Esophagus mucosa (tissue), 1 donor: ENCODE measurements around the gene PROSER2. TPM values are rescaled to one million over a fixed set of nuclear protein-coding genes. Genes with fewer than 3 reads are reported as not detected.

ENCODE experiments used
- ATAC-seq: fragments of 200-7000 bp; cut with Tn5 transposase; one replicate; pipeline ENCODE4 v1.9.1; 2020
- total RNA-seq: library from RNA; stranded (reverse); gene quantifications from one replicate; pipeline ENCODE4 v1.2.4, GENCODE V29; 2023
- donor health status: DM: yes; HTN: yes; CAD: no.

Gene PROSER2
- total RNA-seq, 1 donor from 2014 or later = 10.1 TPM

GRCh38 chr10:11805792-11806191 lies 17.4 kb upstream of the PROSER2 start:
- ATAC-seq = no peak

GRCh38 chr10:11806706-11807105 lies 16.4 kb upstream of the PROSER2 start:
- no peak for ATAC-seq

- no peak for ATAC-seq
Measured at GRCh38 chr10:11808808-11809207, 14.3 kb upstream of the PROSER2 start.

GRCh38 chr10:11810313-11810766 lies 12.8 kb upstream of the PROSER2 start:
- peak; percentile 84 for ATAC-seq

GRCh38 chr10:11810973-11811372 lies 12.2 kb upstream of the PROSER2 start:
- ATAC-seq = no peak

- ATAC-seq = no peak
Measured at GRCh38 chr10:11813177-11813576, 10.0 kb upstream of the PROSER2 start.

GRCh38 chr10:11813855-11814567 lies 9.1 kb upstream of the PROSER2 start:
- peak; percentile 41 for ATAC-seq

GRCh38 chr10:11819027-11819426 lies 4.1 kb upstream of the PROSER2 start:
- ATAC-seq = no peak

- ATAC-seq = peak; percentile 42
Measured at GRCh38 chr10:11822026-11822756, 965 bp upstream of the PROSER2 start.

GRCh38 chr10:11822809-11823121 lies 391 bp upstream of the PROSER2 start:
- no peak for ATAC-seq

- ATAC-seq = no peak
Measured at GRCh38 chr10:11823989-11824346, 812 bp downstream of the PROSER2 start.

- ATAC-seq = no peak
Measured at GRCh38 chr10:11824376-11824775, 1.2 kb downstream of the PROSER2 start.

- ATAC-seq = peak; percentile 6
Measured at GRCh38 chr10:11824825-11825224, 1.7 kb downstream of the PROSER2 start.

- ATAC-seq = no peak
Measured at GRCh38 chr10:11825796-11826414, 2.7 kb downstream of the PROSER2 start.

GRCh38 chr10:11827006-11827405 lies 3.9 kb downstream of the PROSER2 start:
- no peak for ATAC-seq

- no peak for ATAC-seq
Measured at GRCh38 chr10:11827414-11827813, 4.3 kb downstream of the PROSER2 start.

- ATAC-seq = no peak
Measured at GRCh38 chr10:11828682-11829284, 5.6 kb downstream of the PROSER2 start.

GRCh38 chr10:11830836-11831519 lies 7.8 kb downstream of the PROSER2 start:
- peak; percentile 85 for ATAC-seq

GRCh38 chr10:11831520-11831951 lies 8.4 kb downstream of the PROSER2 start:
- peak; percentile 46 for ATAC-seq

GRCh38 chr10:11832042-11832441 lies 8.9 kb downstream of the PROSER2 start:
- no peak for ATAC-seq

GRCh38 chr10:11835061-11835460 lies 11.9 kb downstream of the PROSER2 start:
- ATAC-seq = no peak

- ATAC-seq = no peak
Measured at GRCh38 chr10:11835704-11836103, 12.5 kb downstream of the PROSER2 start.
